Transverse colon (tissue), 3 donors: ENCODE results near the gene STIM1.

ENCODE experiments used
- POLR2A ChIP-seq: fragments of 450-650 bp; IDR thresholded peaks from one replicate; pipeline ENCODE4 v1.6.1; 2016; ENCODE audit warnings: antibody characterized with exemption, mild to moderate bottlenecking, moderate library complexity
- TF ChIP-seq, protein P1 (sequence below), 5 experiments: fragments of 200-600 bp in 3 of 5; fragments of 450-650 bp in 2 of 5; sonication (generic) in 3 of 5; IDR thresholded peaks; 1 replicate in 2 of 5; 2 replicates in 3 of 5; pipeline ENCODE4 v1.5.1; 2016 to 2017; ENCODE audit warnings: antibody characterized with exemption in 5 of 5, inconsistent platforms in 3 of 5, mild to moderate bottlenecking in 2 of 5, moderate library complexity in 1 of 5

DNA sequence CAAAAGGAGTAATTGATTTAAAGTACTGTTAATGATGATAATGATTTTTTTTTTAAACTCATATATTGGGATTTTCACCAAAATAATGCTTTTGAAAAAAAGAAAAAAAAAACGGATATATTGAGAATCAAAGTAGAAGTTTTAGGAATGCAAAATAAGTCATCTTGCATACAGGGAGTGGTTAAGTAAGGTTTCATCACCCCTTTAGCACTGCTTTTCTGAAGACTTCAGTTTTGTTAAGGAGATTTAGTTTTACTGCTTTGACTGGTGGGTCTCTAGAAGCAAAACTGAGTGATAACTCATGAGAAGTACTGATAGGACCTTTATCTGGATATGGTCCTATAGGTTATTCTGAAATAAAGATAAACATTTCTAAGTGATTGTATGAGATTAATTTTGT lies 283.0 kb downstream of the STIM1 start:
- TF ChIP-seq, protein P1, sequence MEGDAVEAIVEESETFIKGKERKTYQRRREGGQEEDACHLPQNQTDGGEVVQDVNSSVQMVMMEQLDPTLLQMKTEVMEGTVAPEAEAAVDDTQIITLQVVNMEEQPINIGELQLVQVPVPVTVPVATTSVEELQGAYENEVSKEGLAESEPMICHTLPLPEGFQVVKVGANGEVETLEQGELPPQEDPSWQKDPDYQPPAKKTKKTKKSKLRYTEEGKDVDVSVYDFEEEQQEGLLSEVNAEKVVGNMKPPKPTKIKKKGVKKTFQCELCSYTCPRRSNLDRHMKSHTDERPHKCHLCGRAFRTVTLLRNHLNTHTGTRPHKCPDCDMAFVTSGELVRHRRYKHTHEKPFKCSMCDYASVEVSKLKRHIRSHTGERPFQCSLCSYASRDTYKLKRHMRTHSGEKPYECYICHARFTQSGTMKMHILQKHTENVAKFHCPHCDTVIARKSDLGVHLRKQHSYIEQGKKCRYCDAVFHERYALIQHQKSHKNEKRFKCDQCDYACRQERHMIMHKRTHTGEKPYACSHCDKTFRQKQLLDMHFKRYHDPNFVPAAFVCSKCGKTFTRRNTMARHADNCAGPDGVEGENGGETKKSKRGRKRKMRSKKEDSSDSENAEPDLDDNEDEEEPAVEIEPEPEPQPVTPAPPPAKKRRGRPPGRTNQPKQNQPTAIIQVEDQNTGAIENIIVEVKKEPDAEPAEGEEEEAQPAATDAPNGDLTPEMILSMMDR (IDR thresholded peaks at IDR 0.05), result no peak
- TF ChIP-seq POLR2A, result no peak
